Activated T-helper 2 cell treated with anti-CD3 and anti-CD28 coated beads, Interferon-gamma antibody, Interleukin-2, Interleukin-4, amounts not matched to agents 10 μg/mL and 5 μg/mL and 100 μg/mL, durations not matched to agents 14 hours and 24 hours and 36 hours (primary cell): ENCODE data around the gene SMURF2. TPM values are rescaled to one million over a fixed set of nuclear protein-coding genes. Genes with fewer than 3 reads are reported as not detected.
"Not testable (repeated sequence)": the region's sequence is repeated elsewhere in the genome, so short reads cannot be mapped to it uniquely, and the experiment has no call there.

Experiments used
- DNase-seq: peaks from one replicate; pipeline ENCODE4 v3.0.0; 2021; ENCODE audit warnings: low spot score
- H3K27ac Mint-ChIP-seq: one replicate; pipeline ENCODE4 v1.8.0; 2021; ENCODE audit warnings: mixed read lengths
- H3K27me3 Mint-ChIP-seq: one replicate; pipeline ENCODE4 v1.8.0; 2021; ENCODE audit warnings: low read depth, mixed read lengths
- H3K36me3 Mint-ChIP-seq: one replicate; pipeline ENCODE4 v1.8.0; 2021; ENCODE audit warnings: low read depth, mixed read lengths
- H3K4me1 Mint-ChIP-seq: one replicate; pipeline ENCODE4 v1.8.0; 2021; ENCODE audit warnings: low read depth, mixed read lengths
- H3K4me3 Mint-ChIP-seq: one replicate; pipeline ENCODE4 v1.8.0; 2021; ENCODE audit warnings: low read depth, mild to moderate bottlenecking, moderate library complexity, mixed read lengths
- H3K9me3 Mint-ChIP-seq: one replicate; pipeline ENCODE4 v1.8.0; 2021; ENCODE audit warnings: mixed read lengths
- intact Hi-C: fragments of 100-400 bp; cut with micrococcal nuclease; formaldehyde crosslinking; loops from one replicate; pipeline ENCODE4 v1.15.1; 2023
- total RNA-seq: library from RNA; stranded (reverse); gene quantifications from 2 replicates; pipeline ENCODE4 v1.2.3, GENCODE V29; 2022

SMURF2 gene
- total RNA-seq, 1 donor from 2014 or later = 13.1 TPM

DNA sequence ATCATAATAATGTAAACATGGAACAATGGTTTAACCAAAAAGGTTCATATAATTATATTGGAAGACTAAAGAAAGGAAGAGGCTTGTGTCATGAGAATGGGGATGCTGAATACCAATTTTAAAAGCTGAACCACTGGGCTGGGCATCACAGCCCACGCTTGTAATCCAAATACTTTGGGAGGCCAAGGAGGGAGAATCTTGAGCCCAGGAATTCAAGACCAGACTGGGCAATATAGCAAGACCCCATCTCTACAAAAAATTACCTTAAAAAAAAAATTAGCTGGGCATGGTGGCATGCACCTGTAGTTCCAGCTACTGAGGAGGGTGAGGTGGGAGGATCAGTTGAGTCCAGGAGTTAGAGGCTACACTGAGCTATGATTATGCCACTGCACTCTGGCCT, 65.1 kb downstream of the SMURF2 start:
- no peak for DNase-seq
- H3K4me3 Mint-ChIP-seq = no peak overlapping the region
- H3K9me3 Mint-ChIP-seq = no peaks in the 10 kb centered on the region
- no peak overlapping the region for H3K27ac Mint-ChIP-seq
- peaks cover 38% of the 10 kb centered on the region for H3K4me1 Mint-ChIP-seq
- intact Hi-C loops = no loop called here
- peaks cover 25% of the 10 kb centered on the region for H3K36me3 Mint-ChIP-seq
- H3K27me3 Mint-ChIP-seq = no peaks in the 10 kb centered on the region

DNA sequence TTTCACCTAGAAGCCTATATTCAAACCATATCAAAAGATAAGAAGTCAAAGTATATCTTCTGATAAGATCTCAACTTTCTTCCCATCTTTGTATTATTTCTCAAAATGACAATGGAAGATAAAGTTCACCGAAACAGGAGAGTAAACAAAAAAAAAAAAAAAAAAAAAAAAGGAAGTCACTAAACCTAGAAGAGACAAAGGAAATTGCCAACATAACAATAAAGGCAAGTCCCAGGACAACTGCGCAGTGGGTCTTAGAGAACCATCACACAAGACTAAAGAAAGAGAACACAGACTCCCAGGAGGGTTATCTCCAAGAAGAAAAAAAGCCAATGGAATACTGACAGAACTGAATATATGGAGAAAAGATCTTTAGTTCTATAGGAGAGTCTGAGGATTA, 65.7 kb downstream of the SMURF2 start:
- Mint-ChIP-seq H3K27me3 (no peaks in the 10 kb centered on the region), H3K9me3 (no peaks in the 10 kb centered on the region), H3K27ac (peak overlapping the region; percentile 15), H3K4me3 (no peak overlapping the region), H3K36me3 (peaks cover 27% of the 10 kb centered on the region), H3K4me1 (peaks cover 39% of the 10 kb centered on the region)
- intact Hi-C loops = no loop called here
- no peak for DNase-seq

GRCh38 chr17:64591944-64592343, 70.2 kb downstream of the SMURF2 start:
- no peak overlapping the region for H3K4me3 Mint-ChIP-seq
- no peaks in the 10 kb centered on the region for H3K27me3 Mint-ChIP-seq
- no peak overlapping the region for H3K27ac Mint-ChIP-seq
- peaks cover 14% of the 10 kb centered on the region for H3K4me1 Mint-ChIP-seq
- no peak for DNase-seq
- intact Hi-C loops = no loop called here
- H3K9me3 Mint-ChIP-seq = no peaks in the 10 kb centered on the region
- H3K36me3 Mint-ChIP-seq = peaks cover 27% of the 10 kb centered on the region

DNA sequence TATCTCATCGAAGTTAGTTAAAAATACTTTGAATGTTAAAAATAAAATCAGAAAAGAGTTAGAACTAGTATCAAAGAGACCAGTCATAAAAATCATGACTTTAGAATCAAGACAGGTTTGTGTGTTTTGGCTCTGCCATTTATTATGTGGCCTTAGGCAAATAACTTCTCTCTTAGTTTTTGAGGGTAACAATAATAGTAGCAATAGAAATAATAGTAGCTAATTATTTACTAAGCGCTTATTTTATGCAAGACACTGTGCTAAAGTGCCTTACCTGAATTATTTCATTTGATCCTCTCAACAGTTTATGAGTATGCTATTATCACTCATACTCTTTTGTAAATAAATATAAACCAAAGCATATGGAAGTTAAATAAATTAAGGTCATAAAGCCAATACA, 77.0 kb downstream of the SMURF2 start:
- no peak for DNase-seq
- Mint-ChIP-seq H3K27ac (no peak overlapping the region), H3K36me3 (peaks cover 23% of the 10 kb centered on the region), H3K4me1 (peaks cover 11% of the 10 kb centered on the region), H3K27me3 (no peaks in the 10 kb centered on the region), H3K9me3 (no peaks in the 10 kb centered on the region), H3K4me3 (no peak overlapping the region)
- intact Hi-C loops = no loop called here

DNA sequence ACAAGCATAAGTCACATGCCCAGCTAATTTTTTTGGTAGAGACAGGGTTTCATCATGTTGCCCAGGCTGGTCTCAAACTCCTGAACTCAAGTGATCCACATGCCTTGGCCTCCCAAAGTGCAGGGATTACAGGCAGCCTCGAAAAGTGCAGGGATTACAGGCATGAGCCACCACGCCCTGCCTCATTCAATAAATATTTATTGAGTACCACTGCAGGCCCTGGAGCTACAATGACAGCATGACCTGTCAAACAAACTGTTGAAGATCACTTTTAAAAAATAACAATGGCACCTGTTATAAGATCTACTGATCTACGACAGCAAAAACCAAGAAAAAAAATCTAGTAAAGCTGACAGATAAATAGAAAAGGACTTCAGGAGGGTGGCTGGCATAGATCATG, 79.1 kb downstream of the SMURF2 start:
- Mint-ChIP-seq H3K4me1 (peaks cover 19% of the 10 kb centered on the region), H3K27ac (no peak overlapping the region), H3K4me3 (no peak overlapping the region), H3K9me3 (no peaks in the 10 kb centered on the region), H3K27me3 (no peaks in the 10 kb centered on the region), H3K36me3 (peaks cover 31% of the 10 kb centered on the region)
- intact Hi-C loops = no loop called here
- DNase-seq = no peak

- intact Hi-C loops = loop anchor here (1.0 to 2.0 kb wide), 3 partner anchors 7 to 55 kb away; no protein-coding TSS in a partner anchor
- peaks cover 6% of the 10 kb centered on the region for H3K9me3 Mint-ChIP-seq
- peaks cover 19% of the 10 kb centered on the region for H3K4me1 Mint-ChIP-seq
- peak overlapping the region; percentile 97 for H3K27ac Mint-ChIP-seq
- peak overlapping the region; percentile 42 for H3K4me3 Mint-ChIP-seq
- DNase-seq = no peak
- H3K27me3 Mint-ChIP-seq = no peaks in the 10 kb centered on the region
- H3K36me3 Mint-ChIP-seq = peaks cover 44% of the 10 kb centered on the region
These were observed 81.5 kb downstream of the SMURF2 start for GRCh38 chr17:64580384-64581315.

DNA sequence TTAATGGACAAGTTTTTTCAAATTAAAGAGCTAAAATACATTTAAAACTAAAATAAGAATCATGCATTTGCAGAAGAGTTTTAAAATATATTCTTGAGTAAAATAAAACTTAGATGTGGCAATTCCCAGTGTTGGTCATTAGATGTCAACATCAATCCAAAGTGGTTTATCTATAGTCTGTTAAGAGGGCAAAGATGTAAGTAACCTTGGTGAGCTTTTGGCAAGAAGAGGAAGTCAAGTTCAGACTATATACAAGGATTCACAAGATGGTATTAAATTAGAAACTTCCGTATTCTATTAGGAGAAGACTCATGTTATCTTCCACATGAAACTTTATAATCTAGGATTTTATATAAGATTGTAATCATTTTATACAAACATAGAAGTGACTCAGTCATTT, 82.2 kb downstream of the SMURF2 start:
- Mint-ChIP-seq H3K36me3 (peaks cover 44% of the 10 kb centered on the region), H3K27me3 (no peaks in the 10 kb centered on the region), H3K9me3 (peaks cover 6% of the 10 kb centered on the region), H3K4me1 (peaks cover 19% of the 10 kb centered on the region), H3K4me3 (no peak overlapping the region), H3K27ac (peak overlapping the region; percentile 33)
- no peak for DNase-seq
- intact Hi-C loops = loop anchor here (2.0 kb wide), 1 partner anchor 29 kb away; no protein-coding TSS in a partner anchor

- intact Hi-C loops, H3K27ac Mint-ChIP-seq, DNase-seq, H3K9me3 Mint-ChIP-seq, H3K4me3 Mint-ChIP-seq, H3K27me3 Mint-ChIP-seq: not testable (repeated sequence)
- H3K36me3 Mint-ChIP-seq = peaks cover 36% of the 10 kb centered on the region
- peaks cover 30% of the 10 kb centered on the region for H3K4me1 Mint-ChIP-seq
These were observed 85.1 kb downstream of the SMURF2 start for GRCh38 chr17:64577025-64577424.

- Mint-ChIP-seq H3K4me1 (peaks cover 20% of the 10 kb centered on the region), H3K27ac (no peak overlapping the region), H3K9me3 (peaks cover 6% of the 10 kb centered on the region), H3K4me3 (no peak overlapping the region), H3K36me3 (peaks cover 36% of the 10 kb centered on the region), H3K27me3 (no peaks in the 10 kb centered on the region)
- no peak for DNase-seq
- intact Hi-C loops = no loop called here
These were observed 86.7 kb downstream of the SMURF2 start for GRCh38 chr17:64575431-64575830.

DNA sequence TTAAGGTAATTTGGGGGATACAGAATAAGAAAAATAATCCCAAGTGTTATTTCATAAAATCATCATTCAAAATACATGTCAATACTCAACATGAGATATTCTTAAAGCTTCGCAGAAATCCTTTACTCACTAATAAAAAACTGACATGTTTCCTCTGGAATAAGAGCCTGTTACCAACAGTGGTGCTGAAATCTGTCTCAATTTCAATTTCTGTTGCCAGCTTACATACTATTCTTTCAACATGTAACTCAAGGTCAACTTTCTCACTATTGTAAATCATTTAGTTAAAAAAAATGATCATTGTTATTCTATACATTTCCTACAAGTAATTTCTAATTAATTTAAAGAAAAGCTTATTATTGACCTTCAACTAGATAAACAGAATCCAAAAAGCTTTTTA, 87.5 kb downstream of the SMURF2 start:
- H3K36me3 Mint-ChIP-seq = peaks cover 32% of the 10 kb centered on the region
- no peak overlapping the region for H3K4me3 Mint-ChIP-seq
- intact Hi-C loops = no loop called here
- H3K27me3 Mint-ChIP-seq = no peaks in the 10 kb centered on the region
- peaks cover 15% of the 10 kb centered on the region for H3K4me1 Mint-ChIP-seq
- H3K27ac Mint-ChIP-seq = no peak overlapping the region
- H3K9me3 Mint-ChIP-seq = peaks cover 6% of the 10 kb centered on the region
- DNase-seq = no peak

DNA sequence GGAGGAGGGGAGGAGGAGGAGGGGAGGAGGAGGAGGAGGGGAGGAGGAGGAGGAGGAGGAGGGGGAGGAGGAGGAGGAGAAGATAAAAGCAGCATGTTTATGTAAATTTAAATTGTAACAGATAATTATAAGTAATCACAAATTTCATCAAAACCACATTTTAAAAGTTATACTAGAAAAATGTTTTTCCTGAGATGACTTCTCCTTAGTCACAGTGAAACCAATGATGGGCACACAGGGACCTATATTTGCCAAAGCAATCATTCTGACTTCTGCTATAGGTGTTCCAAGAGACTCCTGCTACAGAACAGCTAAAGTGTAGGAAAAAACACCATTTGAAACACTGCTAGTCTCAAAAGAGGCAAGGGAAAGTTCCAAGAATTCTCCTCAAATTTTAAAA, 88.9 kb downstream of the SMURF2 start:
- Mint-ChIP-seq H3K36me3 (peaks cover 32% of the 10 kb centered on the region), H3K4me1 (peaks cover 11% of the 10 kb centered on the region), H3K9me3 (peaks cover 6% of the 10 kb centered on the region), H3K4me3 (peak overlapping the region; percentile 39), H3K27me3 (no peaks in the 10 kb centered on the region), H3K27ac (peak overlapping the region; percentile 72)
- intact Hi-C loops = loop anchor here (1.0 to 2.0 kb wide), 4 partner anchors 8 to 66 kb away; partner anchors contain the start of genes CEP95 and DDX5
- DNase-seq = no peak

DNA sequence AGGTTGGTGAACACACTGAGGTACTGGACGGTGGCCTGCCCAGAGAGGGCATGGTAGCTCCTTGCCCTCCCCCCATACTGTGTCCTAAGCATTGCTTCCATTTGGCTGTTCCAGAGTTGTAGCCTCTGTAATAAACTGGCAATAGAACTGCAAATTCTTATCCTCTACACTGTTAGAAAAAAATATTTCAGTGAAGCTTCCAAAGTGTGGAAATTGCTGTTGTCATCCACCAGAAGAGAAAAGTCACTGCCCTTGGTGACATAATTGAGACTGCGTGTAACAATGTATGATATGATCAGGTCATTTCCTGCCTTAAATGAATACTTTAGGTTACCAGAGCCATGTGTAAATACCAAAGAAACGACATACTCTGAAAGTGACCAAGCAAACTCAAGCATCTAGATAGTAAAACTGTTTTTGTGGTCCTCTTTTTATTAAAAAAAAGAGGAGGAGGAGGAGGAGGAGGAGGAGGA, 89.4 kb downstream of the SMURF2 start:
- peak overlapping the region; percentile 87 for H3K27ac Mint-ChIP-seq
- peaks cover 11% of the 10 kb centered on the region for H3K4me1 Mint-ChIP-seq
- H3K9me3 Mint-ChIP-seq = peaks cover 6% of the 10 kb centered on the region
- peaks cover 30% of the 10 kb centered on the region for H3K36me3 Mint-ChIP-seq
- intact Hi-C loops = loop anchor here (1.0 to 2.0 kb wide), 4 partner anchors 9 to 66 kb away; partner anchors contain the start of genes CEP95 and DDX5
- H3K27me3 Mint-ChIP-seq = no peaks in the 10 kb centered on the region
- peak overlapping the region; percentile 42 for H3K4me3 Mint-ChIP-seq
- DNase-seq = no peak

GRCh38 chr17:64571746-64572145, 90.4 kb downstream of the SMURF2 start:
- H3K4me3 Mint-ChIP-seq = no peak overlapping the region
- no peak overlapping the region for H3K27ac Mint-ChIP-seq
- H3K9me3 Mint-ChIP-seq = peaks cover 2% of the 10 kb centered on the region
- intact Hi-C loops = loop anchor here (2.0 kb wide), 2 partner anchors 27 to 65 kb away; partner anchors contain the start of genes CEP95 and DDX5
- H3K36me3 Mint-ChIP-seq = peaks cover 31% of the 10 kb centered on the region
- DNase-seq = no peak
- H3K27me3 Mint-ChIP-seq = no peaks in the 10 kb centered on the region
- peaks cover 11% of the 10 kb centered on the region for H3K4me1 Mint-ChIP-seq
